ENCODE results near the gene KRTAP4-9.
"Not testable (repeated sequence)": the region's sequence is repeated elsewhere in the genome, so short reads cannot be mapped to it uniquely, and the experiment has no call there.

Gene KRTAP4-9

DNA sequence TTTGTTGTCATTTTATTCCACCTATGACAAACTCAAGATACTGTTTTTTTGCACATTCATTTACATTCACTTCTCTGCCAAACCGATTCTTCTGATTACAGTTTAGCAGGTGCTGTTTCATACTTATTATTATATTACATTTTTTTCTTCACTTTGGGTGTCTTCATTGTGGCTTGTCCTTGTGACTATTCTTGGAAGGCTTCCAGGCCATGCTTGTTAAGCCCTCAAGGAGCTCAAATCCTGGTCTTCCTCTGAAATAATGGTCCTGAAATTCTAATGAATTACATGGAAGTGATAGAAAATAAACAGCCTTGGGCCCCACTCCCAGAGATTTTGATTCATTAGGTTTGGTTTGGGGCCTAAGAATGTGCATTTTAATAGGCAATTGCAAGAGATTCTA lies 40.9 kb upstream of the KRTAP4-9 start:
- in situ Hi-C loops (cut with MboI; ENCODE audit: low sequenced_read_pairs, unreplicated experiment): no loop called here
- TF ChIP-seq CTCF (IDR thresholded peaks at IDR 0.05; ENCODE audit: borderline replicate concordance, control extremely low read depth, extremely low read depth, insufficient read depth, missing control alignments): no peak
- no peak for DNase-seq (ENCODE audit: low spot score)

GRCh38 chr17:41065016-41065689 lies 40.0 kb upstream of the KRTAP4-9 start:
- DNase-seq (ENCODE audit: low spot score); in situ Hi-C loops (cut with MboI; ENCODE audit: low sequenced_read_pairs, unreplicated experiment): not testable (repeated sequence)

DNA sequence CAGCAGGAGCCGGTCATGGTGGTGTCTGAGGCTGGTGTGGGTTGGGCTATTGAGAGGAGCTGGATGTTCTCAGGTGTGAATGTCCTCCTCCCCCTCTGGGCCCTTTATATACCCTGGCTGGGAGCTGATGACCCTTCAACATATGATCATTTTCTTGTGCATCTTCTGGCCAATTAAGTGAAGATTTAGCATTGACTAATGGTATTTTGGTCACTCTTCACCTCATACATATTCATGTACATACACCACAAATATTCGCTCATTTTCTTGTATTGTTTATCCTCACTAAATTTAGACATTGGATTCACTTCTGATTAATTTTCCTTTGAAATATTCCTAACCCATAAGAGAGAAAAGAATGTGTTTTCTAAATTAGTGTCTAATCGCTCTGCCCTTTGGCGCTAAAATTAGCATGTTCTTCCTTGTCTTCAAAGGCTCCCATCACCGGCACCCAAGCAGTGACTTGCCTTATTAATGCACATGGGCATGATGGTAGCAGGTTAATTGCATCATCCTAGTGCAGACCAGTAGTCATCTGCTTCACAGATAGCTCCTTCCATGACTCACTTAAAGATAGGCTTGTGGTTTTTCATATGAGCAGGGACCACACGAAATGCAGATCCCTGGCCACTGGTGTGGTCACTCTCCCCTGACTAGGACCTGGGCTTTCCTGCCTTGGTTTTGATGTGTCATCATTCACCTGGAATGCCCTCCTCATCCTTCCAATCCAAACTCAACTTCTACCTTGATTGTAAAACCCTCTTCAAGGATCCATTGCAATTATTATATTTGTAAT lies 39.2 kb upstream of the KRTAP4-9 start, which contains the start of gene KRTAP2-4:
Gene KRTAP2-4 (minus strand): TSS at position 51 of the 796 bp plus-strand sequence. CDS start 34 bp downstream, at position 17.
- in situ Hi-C loops (cut with MboI; ENCODE audit: low sequenced_read_pairs, unreplicated experiment): no loop called here
- no peak for TF ChIP-seq CTCF (IDR thresholded peaks at IDR 0.05; ENCODE audit: borderline replicate concordance, control extremely low read depth, extremely low read depth, insufficient read depth, missing control alignments)
- DNase-seq (ENCODE audit: low spot score): no peak

- no peak for DNase-seq (ENCODE audit: low spot score)
- TF ChIP-seq CTCF (IDR thresholded peaks at IDR 0.05; ENCODE audit: borderline replicate concordance, control extremely low read depth, extremely low read depth, insufficient read depth, missing control alignments): no peak
- in situ Hi-C loops (cut with MboI; ENCODE audit: low sequenced_read_pairs, unreplicated experiment): no loop called here
Observed at GRCh38 chr17:41067281-41067680, 37.9 kb upstream of the KRTAP4-9 start.

- no peak for DNase-seq (ENCODE audit: low spot score)
- TF ChIP-seq CTCF (IDR thresholded peaks at IDR 0.05; ENCODE audit: borderline replicate concordance, control extremely low read depth, extremely low read depth, insufficient read depth, missing control alignments): no peak
- in situ Hi-C loops (cut with MboI; ENCODE audit: low sequenced_read_pairs, unreplicated experiment): no loop called here
Observed at GRCh38 chr17:41069031-41069430, 36.2 kb upstream of the KRTAP4-9 start.

DNA sequence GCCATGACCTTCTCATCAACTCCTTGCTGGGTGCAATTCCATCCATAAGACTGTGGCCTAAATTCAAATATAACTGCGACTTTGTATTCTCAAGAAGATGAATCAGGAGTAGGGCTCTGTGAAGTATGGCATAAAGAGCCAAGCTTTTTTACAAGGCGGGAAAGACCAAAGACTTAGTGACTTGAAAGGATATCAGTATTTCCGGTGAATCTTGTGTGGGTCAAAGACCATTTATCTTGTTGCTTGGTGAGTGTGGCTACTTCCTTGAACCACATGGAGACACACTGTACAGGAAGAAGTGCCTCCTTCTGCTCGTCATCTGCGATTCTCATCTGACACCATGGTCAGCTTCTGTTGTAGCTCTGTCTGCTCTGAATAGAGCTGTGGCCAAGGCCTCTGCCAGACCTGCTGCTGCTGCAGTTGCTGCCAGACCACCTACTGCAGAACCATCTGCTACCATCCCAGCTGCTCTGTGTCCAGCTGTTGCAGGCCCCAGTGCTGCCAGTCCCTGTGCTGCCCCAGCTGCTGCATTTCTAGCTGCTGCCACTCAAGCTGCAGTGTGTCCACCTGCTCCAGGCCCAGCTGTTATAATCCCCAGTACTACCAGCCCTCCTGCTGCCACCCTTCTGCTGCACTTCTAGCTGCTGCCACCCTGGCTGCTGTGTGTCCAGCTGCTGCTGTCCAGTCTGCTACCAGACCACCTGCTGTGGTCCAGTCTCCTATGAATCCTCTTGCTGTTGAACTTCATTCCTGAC lies 33.4 kb upstream of the KRTAP4-9 start:
- TF ChIP-seq CTCF (IDR thresholded peaks at IDR 0.05; ENCODE audit: borderline replicate concordance, control extremely low read depth, extremely low read depth, insufficient read depth, missing control alignments): no peak
- in situ Hi-C loops (cut with MboI; ENCODE audit: low sequenced_read_pairs, unreplicated experiment): no loop called here
- DNase-seq (ENCODE audit: low spot score): no peak

Measured in GM13976 (cell line).